Muscle of arm (tissue), 14 donors: Measurements from ENCODE around the gene TRIM42. TPM values are rescaled to one million over a fixed set of nuclear protein-coding genes. Genes with fewer than 3 reads are reported as not detected.

ENCODE experiments used
- DNase-seq: peaks from one replicate; pipeline ENCODE4 v3.0.0-alpha.2; 2013
- long read RNA-seq, 11 donors: transcript quantifications; one replicate each; lab custom pipeline, GENCODE V29; 2026
- polyA plus RNA-seq, 12 donors: library from polyadenylated mRNA; unstranded; fragments of 120-200 nt; gene quantifications; one replicate each; pipeline ENCODE4 v1.2.1, GENCODE V29; 2013; ENCODE audit not compliant: insufficient read length in 12 of 12

The TRIM42 gene
- not detected for polyA plus RNA-seq
- long read RNA-seq, donor 1, result 0 reads
- long read RNA-seq, donor 2, result 0 reads
- long read RNA-seq, donor 3, result 0 reads
- long read RNA-seq, donor 4, result 0 reads
- long read RNA-seq, donor 5, result 0 reads
- long read RNA-seq, donor 6, result 0 reads
- long read RNA-seq, donor 7, result 0 reads
- long read RNA-seq, donor 8, result 0 reads
- long read RNA-seq, donor 9, result 0 reads
- long read RNA-seq, donor 10, result 0 reads
- long read RNA-seq, donor 11, result 0 reads

DNA sequence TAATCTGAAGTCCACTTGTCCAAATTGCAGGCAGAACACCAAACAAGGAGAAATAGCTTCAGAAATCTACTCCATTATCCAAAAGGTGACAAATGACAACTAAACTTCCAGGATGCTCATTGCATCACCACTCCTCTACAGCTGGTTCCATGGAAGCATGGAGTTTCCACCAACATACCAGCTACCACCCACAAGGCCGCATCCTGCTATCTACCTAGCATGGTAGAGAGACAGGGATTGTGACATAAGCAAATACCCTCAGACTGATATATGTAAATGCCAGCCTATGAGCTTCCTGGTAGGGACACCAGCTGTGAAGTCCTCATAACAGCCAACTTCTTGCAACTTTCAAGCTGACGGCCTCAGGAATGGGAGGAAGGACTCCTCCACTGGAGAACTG, at the start of gene TRIM42:
TRIM42 (plus strand) TSS at position 301 of the 400 bp plus-strand sequence. CDS start 166 bp downstream, outside the sequence.
- no peak for DNase-seq

DNA sequence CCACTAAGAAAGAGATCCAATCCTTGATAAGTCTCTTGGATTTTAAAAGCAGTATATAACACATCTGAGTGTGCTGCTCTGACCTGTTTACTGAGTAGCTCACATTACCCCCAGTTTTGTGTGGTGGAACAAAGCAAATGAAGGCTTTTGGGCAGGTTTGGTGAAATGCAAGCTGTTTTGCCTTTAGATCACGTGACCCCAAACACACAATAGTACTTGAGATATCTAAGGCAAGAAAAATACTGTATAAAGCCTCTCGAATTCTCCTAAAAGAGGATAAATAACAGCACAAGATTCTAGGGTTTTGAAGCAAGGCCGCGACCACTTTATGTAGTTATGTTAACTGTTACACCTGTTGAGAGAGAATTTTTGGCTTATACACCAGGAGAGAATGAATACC, 49.3 kb upstream of the TRIM42 start:
- DNase-seq, result no peak

DNA sequence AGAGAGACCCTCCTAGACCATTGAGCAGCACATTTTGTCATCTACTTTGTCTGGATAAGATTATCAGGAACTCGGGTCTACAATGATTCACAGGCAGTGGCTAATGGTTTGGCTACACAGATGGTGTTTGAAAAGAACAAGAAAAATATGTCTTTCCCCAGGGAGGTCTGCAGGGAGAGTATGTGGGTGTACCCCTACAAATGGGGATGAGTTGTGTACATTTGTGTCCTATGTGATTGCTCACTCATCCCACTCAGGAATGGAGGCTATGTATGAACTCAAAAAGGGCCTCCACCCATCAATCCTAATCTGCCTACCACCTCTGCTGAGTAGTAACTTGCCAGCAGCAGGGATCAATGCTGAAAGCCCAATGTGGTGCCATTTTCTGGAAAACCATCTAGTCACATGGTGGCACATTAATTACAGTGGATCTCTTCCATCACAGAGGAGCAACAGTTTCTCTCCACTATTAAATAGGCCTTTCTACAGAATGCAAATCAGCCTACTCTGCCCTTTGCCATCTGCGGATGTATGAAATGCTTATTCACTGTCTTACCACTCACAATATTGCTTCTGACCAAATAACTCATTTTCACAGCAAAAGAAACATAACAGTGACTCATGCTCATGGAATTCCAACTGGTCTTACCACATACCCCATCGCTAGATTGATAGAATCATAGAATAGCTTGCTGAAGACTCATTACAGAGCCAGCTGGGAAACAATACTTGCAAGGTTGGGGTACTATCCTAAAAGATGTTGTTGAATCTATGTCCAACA, 48.3 kb upstream of the TRIM42 start:
- DNase-seq, result no peak

DNA sequence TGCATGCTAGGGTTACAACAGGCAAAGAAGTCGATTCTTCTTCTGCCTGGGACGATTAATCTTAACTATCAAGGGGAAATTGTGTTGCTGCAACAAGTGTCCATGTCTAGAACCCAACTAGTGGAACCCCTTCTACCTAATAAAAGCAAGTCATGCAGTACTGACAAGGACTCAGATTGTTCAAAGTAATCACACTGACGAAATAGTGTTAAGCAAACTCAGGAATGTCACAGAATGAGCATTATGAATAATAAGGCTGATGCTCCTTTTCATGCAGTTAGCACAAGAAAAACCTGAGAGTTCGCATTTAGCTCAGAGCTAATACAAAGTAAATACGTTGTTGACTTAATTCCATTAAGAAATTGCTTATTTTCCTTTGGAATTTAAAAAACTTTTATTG, 47.5 kb upstream of the TRIM42 start:
- no peak for DNase-seq

DNA sequence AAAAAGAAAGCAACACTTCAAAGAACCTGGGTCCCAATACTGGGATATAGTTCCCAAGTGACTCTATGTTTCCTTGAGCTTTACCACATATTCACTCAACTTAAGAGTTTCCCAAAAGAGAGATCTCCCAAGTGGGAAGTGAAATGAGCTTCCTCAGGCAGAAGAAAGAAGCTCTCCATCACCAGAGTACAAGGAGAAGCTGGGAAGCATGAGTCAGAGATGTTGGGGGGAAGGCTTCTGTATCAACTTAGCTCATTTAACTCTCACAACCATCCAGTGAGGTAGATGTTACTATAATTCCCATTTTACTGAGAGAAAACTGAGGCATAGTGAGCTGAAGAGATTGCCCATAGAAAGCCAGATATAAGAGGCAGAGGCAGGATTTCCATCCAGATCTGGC, 47.0 kb upstream of the TRIM42 start:
- no peak for DNase-seq

DNA sequence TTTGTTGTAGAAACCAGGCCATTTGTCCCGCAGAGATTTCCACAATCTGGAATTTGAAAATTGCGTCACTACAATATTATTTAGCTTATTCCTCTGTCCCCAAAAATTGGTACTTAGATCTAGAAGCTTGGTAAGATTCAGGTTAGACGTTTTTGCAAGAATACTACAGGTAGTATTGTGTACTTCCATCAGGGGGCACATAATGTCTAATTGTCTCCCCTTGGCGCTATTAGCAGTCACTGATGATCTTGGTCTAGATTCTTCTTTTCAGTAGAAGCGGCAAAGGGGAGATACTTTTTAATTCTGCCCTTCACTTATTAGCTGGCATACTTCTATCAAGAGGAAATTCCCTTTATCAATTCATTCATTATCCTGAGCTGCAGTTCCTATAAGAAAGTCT, 42.6 kb upstream of the TRIM42 start:
- DNase-seq, result no peak

DNA sequence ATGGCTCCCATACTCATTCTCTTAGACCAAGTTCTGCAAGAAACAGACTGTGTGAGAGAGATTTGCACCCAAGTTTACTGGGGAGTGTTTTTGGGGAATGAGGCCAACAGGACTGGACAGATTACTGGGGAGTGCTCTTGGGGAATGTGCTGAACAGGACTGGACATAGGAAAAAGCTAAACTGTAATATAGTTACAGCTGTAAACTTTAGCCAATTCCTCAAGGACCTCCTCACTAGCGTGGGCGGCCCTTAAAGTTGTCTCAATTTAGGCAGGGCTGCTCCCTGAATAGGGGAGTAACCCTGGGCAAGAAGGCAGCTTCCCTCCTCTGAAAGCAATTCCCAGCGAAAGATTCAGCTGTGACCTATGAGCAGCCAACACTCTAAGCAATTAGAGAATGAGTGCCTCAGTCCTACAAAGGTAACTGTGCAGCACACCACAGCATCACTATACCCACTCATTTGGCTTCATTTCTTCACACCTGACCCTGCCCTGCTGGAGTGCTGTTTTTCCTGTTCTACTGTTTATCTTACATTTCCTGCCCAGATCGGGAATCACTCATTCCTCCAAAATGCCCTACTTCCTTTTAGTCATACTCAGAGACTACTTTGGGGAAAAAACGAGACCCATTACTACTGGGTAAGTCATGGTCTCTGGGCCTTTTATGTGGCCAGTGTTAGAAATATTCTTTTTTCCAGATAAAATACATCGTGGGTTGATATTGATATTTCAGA, 41.3 kb upstream of the TRIM42 start:
- peak; percentile 65 for DNase-seq

DNA sequence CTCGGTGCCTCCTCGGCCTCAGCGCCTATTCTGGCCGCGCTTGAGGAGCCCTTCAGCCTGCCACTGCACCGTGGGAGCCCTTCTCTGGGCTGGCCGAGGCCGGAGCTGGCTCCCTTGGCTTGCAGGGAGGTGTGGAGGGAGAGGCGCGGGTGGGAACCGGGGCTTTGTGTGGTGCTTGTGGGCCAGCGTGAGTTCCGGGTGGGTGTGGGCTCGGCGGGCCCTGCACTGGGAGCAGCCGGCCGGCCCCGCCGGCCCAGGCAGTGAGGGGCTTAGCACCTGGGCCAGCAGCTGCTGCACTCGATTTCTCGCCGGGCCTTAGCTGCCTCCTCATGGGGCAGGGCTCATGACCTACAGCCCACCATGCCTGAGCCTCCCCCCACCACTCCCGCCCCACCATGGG, 26.6 kb upstream of the TRIM42 start:
- DNase-seq, result no peak

DNA sequence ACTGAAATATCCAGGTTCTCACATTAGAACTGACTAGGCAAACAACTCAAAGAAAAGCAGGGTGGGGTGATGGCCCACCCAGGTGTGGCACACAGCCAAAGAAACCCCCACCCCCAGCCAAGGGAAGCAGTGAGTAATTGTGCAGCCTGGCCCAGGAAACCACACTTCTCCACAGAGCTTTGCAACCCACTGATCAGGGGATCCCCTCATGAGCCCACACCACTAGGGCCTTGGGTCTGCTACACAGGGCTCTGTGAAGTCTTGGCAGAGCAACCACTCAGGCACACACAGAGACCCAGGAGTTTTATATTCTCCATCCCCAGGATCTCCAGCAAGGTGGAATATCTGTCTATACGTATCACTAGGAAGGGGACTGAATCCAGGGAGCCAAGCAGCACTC, 22.2 kb upstream of the TRIM42 start:
- DNase-seq, result no peak

DNA sequence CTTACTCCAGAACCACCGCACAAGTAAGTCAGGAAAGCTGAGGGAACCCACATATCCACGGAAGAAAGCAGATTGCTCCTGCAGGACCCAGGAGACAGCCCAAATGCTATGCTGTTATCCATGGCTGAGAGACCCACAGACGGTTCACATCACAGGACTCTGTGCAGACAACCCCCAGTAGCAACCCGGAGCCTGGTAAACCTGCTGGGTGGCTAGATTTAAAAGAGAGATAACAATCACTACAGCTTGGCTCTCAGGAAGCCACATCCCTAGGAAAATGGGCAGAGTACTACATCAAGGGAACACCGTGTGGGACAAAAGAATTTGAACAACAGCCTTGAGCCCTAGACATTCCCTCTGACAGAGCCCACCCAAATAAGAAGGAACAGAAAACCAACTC, 13.8 kb upstream of the TRIM42 start:
- no peak for DNase-seq

DNA sequence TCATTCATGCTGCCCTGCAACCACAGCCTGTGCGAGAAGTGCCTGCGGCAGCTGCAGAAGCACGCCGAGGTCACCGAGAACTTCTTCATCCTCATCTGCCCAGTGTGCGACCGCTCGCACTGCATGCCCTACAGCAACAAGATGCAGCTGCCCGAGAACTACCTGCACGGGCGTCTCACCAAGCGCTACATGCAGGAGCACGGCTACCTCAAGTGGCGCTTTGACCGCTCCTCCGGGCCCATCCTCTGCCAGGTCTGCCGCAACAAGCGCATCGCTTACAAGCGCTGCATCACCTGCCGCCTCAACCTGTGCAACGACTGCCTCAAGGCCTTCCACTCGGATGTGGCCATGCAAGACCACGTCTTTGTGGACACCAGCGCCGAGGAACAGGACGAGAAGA, 4.7 kb downstream of the TRIM42 start:
- no peak for DNase-seq

DNA sequence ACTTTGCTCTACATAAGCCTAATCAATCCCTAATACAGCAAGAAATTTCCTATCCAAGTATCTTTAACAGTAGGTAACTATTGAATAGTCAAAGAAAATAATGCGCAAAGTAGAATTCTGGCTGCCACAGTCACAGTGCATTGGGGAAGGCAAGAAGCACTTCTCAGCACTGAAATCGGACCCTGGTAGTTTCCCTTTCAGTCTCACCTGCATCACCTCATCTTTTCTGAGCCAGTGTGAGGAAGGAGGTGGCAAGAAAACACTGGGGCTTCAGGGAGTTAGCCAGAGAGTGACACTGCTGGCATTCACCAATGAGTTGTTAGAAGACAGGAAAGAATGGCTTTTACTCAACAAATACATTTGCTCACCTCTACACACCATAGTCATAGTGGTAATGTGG, 8.3 kb downstream of the TRIM42 start:
- DNase-seq, result no peak

DNA sequence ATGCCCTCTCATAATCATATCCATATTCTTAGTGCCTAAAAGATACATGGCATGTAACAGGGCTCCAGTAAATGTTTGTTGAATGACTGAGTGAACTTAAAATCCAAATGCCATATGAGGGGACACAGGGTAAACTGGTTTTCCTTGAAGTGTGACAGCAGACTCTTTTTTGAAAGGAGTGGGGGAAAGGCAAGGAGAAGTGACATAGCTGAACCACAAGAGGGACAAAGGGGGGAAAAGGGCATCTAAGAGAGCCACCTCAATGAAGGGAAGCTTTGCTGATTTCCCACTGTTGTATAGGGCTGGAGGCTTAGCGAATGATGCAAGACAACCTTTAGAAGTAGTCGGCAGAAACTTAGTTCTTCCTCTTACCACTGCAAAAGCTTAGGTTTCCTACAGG, 9.1 kb downstream of the TRIM42 start:
- no peak for DNase-seq

DNA sequence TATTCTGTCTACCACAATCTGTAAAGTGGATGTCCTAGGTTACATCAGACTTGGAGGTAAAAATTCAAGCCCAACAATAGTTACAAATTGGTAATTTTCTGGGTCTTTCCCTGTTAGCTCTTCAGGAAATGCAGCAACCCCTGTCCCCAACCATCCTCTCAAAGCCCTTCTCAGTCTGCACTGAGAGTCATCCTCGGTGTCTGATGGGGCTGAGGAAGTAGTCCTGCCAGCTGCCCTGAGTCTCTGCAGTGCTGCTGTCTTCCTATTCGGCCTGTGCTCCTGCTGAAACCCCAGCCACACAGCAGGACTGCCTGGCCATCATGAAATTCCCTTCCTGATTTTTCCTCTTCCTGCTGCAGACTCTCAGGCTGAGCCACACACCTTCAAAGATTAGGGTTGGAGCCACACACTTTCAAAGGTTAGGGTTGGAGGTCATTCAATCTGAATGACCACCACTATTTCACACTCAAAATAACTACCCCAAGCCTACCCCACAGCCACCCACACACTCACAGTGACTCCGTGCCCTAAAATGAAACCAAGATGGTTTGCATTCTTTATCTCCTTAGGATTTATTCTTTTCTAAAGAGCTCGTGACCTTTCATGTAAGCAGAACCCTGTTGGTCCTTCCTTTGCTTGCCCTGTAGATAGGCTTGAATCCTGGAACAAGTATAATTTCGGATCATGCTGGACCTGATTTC, 17.6 kb downstream of the TRIM42 start:
- no peak for DNase-seq

DNA sequence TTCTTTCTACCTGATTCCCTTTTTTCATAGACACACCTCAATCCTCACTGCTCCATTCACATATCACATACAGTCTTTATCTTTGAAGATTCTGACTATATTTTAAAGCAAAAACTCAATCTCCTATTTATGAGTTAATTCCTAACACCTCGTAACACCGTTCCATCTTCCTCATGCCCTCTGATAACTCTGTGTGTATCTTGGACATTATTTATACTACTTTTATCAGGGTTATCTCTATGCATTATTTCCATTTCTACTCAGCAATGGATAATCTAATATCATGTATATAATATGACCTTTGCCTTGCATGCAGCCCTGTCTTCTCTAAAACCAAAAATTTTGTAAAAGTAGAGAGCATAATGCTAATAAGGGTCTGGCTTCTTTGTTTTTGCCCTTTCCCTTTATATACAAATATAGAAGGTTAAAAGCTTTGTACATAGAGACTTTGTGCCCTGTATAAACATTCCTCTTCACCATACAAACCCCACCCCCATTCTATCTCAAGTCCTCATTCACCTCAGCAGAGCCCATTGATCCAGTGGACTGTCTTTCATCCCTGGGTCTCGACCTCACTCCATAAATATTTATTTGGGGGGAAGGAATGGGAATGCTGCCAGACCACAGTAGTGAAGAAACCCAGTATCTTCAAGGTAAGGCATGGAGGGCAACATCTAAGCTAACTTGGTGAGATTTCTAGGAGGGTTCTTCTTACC, 21.8 kb downstream of the TRIM42 start:
- DNase-seq, result no peak

DNA sequence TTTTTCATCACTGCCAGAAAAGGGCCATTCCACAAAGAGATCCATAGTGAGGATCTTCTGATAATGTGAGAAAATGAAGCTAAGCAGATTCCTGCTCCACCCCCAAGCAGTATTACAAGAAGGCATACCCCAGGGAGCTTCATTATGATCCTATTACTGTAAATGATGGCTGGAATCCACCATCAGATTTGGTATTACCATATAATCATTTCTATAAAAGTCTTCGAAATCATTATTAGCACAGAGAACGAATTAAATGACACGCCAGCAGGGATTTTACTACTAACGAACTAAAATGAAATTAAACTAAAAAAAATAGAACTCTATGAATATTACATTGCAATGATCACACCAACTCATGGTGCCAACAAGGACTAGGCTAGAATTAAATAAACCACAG, 24.4 kb downstream of the TRIM42 start:
- no peak for DNase-seq

DNA sequence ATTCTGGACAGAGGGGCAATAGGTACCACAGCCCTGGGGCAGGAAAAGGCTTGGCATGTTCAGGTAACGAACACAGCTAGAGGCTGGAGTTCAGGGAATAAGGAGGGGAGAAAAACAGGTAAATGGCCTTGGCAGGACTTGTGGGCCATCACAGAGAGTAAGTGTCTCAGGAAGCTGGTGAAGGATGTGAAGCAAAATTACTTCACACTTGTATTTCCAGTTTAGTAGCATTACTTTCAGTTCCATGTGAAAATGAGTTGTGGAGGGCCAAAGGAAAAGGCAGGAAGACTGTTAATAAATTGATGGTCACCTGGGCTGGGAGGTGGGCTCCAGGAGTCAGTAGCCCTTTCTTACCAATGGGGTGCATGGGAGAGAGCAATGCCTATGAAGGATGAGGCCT, 25.6 kb downstream of the TRIM42 start:
- no peak for DNase-seq

DNA sequence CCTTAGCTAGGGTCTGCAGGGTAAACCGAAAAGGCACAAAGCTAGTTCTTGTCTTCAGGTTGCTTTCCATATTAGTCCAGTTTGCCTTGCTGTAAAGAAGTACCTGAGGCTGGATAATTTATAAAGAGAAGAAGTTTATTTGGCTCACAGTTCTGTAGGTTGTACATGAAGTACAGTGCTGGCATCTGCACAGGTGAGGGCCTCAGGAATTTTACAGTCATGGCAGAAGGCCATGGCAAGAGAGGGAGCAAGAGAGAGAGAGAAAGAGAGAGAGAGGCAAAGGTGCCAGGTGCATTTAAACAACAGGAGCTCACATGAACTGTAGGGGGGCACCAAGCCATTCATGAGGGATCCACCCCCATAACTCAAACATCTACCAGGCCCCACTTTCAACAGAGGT, 26.9 kb downstream of the TRIM42 start:
- DNase-seq, result no peak

DNA sequence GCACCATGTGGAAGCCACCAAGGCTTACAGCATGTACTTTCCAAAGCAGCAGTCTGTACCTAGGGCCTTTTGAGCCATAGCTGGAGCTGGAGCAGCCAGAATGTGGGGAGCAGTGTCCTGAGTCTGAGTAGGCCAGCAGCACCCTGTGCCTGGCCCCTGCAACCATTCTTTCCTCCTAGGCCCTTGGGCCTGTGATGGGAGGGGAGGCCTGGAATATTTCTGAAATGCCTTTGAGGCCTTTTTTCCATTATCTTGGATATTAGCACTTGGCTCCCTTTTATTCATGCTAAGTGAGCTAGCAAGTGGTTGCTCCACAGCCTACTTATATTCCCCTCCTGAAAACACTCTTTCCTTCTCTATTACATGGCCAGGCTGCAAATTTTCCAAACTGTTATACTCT, 28.1 kb downstream of the TRIM42 start:
- no peak for DNase-seq

DNA sequence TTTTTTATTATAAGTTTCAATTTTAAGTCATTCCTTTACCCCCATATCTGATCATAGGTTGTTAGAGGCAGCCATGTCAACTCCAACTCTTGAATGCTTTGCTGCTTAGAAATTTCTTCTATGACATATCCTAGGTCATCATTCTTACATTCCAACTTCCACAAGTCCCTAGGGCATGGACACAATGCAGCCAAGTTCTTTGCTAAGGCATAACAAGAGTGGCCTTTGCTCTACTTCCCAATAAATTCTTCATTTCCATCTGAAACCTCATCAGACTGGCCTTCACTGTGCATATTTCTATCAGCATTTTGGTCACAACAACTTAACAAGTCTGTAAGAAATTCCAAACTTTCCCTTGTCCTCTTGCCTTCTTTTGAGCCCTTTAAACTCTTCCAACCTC, 28.5 kb downstream of the TRIM42 start:
- no peak for DNase-seq

DNA sequence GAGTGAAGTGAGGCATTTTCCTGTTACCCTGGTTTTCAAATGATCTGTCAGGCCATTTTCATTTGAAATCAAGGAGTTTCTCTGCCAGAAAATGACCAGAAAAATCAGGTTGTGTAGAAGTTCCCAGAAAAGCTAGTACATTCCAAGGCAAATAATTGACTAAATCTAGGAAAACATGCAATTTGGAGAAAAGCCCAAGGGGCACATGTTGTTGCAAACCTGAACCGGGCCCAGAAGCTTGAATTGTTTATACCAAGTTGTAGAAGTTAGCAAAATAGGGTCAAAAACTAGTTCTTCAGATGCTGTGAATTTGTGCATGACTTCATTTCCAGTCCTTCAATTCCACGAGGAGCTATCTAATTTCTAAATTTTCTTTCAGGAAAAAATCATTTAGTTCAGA, 31.0 kb downstream of the TRIM42 start:
- DNase-seq, result peak; percentile 35

DNA sequence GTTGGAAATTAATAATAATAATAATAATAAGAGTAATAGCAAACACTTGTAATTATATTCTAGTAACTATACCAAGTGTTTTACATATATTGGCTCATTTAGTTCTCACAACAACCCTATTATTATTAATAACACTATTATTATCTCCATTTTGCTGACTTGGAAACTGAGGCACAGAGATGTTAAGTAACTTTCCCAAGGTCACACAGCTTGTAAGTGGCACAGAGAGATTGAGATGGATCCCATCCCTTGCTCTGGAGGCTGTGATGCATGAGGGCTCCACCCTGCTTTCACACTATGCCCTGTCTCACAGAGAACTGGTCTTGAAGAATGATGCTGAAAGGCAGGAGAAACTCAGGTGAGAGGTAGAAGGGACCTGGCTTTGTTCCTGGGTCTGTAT, 31.9 kb downstream of the TRIM42 start:
- DNase-seq, result no peak
